GM21447 (cell line): Measurements from ENCODE around the gene TECTB.

Experiments used
- ATAC-seq: cut with Tn5 transposase; IDR thresholded peaks from one replicate; pipeline ENCODE4 v1.9.1; 2021; ENCODE audit not compliant: unreplicated experiment

The TECTB gene

GRCh38 chr10:112271982-112272381, 11.2 kb upstream of the TECTB start:
- ATAC-seq = no peak

DNA sequence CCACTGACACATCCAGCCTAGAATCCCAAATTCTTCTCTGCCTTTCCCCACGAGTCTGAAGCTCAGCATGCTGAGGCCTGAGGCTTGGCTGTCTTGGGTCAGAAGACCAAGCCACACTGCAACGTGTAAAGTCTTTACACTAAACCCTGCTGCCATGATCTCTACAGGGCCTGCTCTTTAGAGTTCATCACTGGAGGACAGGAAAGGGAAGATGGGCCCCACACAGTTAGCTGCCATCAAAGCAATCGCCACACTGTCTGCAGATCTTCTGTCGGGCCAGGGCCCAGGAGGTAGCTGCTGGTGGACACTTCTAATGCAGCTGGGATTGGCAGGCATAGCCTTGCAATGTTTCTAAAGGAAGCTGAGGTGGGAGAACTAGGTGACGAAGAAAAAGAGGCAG, 8.4 kb upstream of the TECTB start:
- no peak for ATAC-seq

GRCh38 chr10:112275512-112276245, 7.5 kb upstream of the TECTB start:
- ATAC-seq = no peak

DNA sequence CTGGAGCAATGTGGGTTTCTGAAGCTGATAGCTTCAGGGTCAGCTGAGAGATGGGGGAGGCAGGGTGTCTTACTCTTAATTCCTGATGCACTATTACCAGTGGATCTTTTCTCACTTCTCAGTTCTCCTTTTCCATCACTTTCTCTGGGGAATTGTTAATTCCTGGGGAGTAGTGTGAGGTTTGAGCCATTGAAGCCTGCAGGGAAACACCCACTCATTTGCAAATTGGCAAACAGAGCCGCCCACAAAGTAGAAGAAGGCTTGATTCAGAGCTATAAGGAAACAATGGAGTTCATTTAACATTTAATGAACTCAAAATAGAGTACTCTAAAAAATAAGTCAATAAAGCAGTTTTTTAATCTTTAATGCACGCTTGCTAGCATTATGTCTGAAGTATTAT, 4.3 kb upstream of the TECTB start:
- ATAC-seq = no peak

- ATAC-seq = no peak
These were observed 3.8 kb upstream of the TECTB start for GRCh38 chr10:112279433-112279832.

DNA sequence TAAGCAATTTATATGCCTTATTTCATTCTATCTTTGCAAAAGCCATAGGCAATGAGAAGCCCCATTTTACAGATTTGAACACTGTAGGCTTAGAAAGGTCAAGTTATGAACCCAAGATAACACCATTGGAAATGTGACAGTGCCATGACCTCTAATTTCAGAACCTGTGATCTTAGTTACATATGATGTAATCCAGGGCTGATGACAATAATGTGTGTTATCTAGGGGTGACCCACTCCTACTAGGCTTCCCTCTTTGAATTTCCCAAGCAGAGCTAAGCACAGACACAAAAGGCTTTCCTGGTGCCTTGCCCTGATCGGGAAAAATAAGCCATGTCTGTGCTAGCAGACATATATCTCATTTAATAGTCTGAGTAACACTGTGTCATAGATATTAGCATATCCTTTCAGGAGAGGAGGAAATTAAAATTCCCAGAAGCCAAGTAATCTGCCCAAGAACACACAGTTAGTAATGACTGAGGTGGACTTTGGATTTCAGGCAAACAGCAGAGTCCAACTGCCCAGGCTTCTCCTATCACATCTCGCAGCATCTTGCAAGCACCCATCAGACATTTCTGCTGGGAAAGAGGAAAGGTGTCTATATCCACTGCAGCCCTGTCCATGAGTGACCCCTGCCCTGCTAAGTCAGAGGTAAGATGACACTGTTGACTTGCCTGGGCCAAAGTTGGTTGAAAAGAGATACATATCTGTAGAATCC, 2.8 kb upstream of the TECTB start:
- ATAC-seq = no peak

DNA sequence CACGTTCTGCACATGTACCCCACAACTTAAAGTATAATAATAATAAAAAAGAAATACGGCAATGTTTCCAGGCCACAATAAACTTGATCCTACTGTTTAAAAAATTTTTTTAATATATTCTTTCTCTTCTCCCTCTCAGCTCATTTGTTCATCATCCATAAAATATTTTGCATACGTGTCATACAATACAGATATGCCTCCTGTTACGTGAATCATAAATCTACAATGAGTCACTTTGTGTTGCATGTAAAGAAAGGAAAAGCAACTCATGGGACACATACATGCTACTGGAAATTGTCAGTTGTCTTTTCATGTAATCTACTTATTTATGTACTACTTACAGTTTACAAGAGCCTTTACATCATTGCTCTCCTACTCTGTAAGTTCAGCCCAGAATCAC, 1.1 kb upstream of the TECTB start:
- no peak for ATAC-seq

DNA sequence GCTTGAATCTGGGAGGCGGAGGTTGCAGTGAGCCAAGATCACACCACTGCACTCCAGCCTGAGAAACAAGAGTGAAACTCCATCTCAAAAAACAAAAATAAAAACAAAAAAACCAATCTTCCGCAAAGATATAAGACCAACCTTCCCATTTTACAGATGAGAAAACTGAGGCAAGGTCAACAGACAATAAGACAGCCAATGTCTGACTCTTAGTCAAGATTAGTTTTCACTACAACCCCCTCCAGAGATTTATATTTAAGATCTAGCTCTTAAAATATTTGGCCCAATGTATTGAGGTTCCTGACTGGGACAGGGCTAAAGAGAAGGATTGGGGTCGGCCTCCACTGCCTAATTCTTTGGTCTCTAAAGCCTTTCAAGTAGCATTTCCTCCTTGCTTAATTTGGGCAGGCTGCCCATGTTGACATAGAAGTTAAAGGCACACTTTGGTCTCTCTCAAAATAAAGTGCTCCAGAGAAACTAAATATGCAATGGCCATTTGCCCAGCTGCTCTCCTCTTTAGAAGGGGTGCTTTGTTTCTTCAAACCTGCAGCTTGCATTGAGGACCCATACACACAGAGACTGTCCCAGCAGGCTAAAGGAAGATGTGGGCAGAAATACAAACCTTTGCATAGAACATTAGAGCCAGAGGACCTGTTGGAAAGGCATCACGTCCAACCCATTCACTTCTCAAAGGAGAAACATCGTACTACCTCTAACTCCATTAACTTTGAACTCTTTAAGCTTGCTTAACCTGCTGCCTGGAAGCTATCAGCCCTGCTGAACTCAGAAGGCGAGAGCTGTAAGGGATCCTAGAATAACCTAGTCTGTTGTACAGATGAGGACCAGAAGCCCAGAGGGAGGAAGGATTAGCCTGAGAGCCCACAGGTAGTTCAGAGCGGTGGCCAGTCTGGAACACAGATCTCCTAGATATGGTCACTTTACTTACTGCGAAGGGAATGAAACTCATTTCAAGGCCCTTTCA, 3.9 kb downstream of the TECTB start:
- ATAC-seq = no peak

DNA sequence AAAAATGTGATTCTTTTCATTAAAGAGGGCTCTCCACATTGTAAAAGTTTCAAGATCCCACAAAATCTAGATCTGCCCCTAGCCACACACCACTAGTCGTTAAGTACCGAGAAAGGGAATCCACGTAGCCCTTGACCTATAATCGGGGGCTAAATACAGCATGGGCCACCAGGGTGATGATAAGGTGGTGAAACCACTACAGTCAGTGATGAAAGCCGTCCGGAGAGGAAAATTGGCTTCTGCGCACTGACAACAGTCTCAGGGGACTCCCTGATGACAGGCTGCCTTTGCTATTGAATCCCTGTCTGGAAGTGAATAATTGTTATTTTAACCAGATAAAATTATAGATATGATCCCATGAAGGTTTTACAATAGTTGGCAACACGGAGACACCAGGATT, 4.6 kb downstream of the TECTB start:
- no peak for ATAC-seq

DNA sequence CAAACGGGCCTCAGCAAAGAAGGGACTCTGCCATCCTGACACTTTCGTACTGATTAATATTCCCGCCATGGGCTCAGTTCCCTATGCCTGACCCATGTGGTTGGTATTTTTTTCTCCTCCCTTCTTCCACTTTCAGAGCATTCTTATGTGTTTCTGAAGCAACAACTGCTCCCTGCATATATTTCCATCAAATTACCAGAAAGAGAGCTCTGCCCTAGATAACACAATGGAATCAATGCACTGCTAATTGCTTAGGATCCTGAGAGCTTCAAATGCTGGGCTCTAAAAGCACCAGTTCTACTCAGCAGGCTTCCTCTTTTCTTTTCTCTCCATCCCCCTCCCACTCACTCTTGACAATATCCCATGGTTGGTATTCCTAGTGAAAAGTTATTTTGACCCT, 5.3 kb downstream of the TECTB start:
- ATAC-seq = no peak

GRCh38 chr10:112289373-112290053, 6.3 kb downstream of the TECTB start:
- no peak for ATAC-seq

DNA sequence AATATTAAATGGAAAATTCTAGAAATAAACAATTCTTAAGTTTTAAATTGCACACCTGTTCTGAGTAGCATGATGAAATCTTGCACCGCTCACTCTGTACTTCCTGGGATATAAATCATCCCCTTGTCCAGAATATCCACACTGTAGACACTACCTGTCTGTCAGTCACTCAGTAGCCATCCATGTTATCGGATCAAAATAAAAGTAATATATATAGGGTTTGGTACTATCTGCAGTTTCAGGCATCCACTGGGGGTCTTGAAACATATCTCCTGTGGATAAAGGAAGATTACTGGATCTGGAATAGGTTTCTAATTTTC, 6.8 kb downstream of the TECTB start:
- no peak for ATAC-seq

DNA sequence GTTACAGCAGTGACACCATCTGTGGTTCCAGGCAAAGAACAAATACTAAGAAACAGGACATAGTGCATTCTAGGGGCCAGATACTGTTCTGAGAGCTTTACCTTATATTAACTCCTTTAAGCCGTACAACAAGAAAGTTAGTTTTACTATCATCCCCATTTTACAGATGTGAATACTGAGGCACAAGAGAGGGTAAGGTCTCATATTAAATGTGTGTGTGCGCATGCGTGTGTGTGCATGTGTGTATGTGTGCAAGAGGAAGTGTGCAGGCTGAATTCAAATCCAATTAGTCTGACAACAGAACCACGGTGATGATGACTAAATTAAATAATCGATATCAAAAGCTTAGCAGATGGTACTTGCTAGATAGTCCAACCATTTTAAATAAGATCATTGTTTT, 11.0 kb downstream of the TECTB start:
- no peak for ATAC-seq

- ATAC-seq = no peak
These were observed 12.9 kb downstream of the TECTB start for GRCh38 chr10:112295853-112296830.

DNA sequence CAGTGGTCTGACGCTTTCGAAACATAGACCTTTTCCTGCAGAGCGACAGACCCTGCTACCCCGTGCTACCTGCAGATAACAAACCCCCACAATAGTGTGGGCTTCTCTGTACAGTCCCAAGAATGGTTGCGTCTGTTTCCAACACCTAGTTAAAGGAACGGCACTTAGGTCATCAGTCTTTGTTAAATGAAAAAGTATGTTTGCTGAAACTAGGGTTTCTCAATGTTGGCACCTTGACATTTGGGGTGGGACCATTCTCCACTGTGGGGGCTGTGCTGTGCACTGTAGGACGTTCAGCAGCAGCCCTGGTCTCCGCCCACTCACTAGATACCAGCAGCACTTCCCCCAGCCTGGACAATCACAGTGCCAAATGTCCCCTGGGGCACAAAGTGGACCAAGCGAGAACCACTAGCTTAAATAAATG, 13.7 kb downstream of the TECTB start:
- ATAC-seq = no peak

- no peak for ATAC-seq
These were observed 15.4 kb downstream of the TECTB start for GRCh38 chr10:112298581-112298980.

- ATAC-seq = no peak
These were observed 16.3 kb downstream of the TECTB start for GRCh38 chr10:112299456-112299855.

- no peak for ATAC-seq
These were observed 19.1 kb downstream of the TECTB start for GRCh38 chr10:112302335-112302734.

DNA sequence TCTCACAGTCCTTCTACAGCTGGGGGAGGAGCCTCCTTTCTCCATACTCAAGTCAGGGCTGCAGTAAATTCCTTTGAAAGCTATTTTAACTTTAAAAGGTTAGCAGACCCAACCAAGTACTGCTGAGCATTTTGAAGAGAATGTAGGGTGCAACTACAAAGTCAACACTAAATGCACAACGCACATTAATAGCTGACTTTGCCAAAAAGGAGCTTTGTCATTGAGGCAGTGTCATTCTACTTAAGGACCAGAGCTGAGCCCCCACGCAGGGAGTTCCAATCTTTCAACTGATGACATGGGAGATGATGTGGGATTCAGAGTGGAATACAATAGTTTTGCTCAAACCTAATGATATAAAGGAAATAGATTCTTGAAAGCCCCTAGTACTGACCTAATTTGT, 20.3 kb downstream of the TECTB start:
- ATAC-seq = no peak

GRCh38 chr10:112304267-112304859, 21.2 kb downstream of the TECTB start:
- no peak for ATAC-seq
